GM10248 (cell line): ENCODE data around the gene RYR3.
"Not testable (repeated sequence)": the region's sequence is repeated elsewhere in the genome, so short reads cannot be mapped to it uniquely, and the experiment has no call there.

Experiments
- CTCF ChIA-PET: fragments of 300-600 bp; sonication (Branson Sonifier 250); formaldehyde crosslinking; extraction: SDS; loops from one replicate; lab custom pipeline; 2021; ENCODE audit warnings: antibody characterized with exemption; lab: Yijun Ruan, JAX
- POLR2A ChIA-PET: fragments of 350-650 bp; sonication (Branson Sonifier 250); formaldehyde crosslinking; extraction: SDS; loops from one replicate; lab custom pipeline; 2020; ENCODE audit warnings: antibody characterized with exemption; lab: Yijun Ruan, JAX
- DNase-seq: peaks from one replicate; pipeline ENCODE4 v3.0.0; 2012; ENCODE audit errors: extremely low spot score
- CTCF ChIP-seq: IDR thresholded peaks from 2 replicates; pipeline ENCODE4 v1.5.1; 2012; ENCODE audit warnings: mild to moderate bottlenecking, low read depth; ENCODE audit errors: extremely low read depth, missing control alignments, control extremely low read depth

Gene RYR3

GRCh38 chr15:33567652-33568051, 256.9 kb downstream of the RYR3 start:
- DNase-seq, result no peak
- ChIA-PET CTCF (no interaction called here), POLR2A (no interaction called here)
- no peak for TF ChIP-seq CTCF

GRCh38 chr15:33569036-33569435, 258.3 kb downstream of the RYR3 start:
- CTCF ChIA-PET, result no interaction called here
- no peak for DNase-seq
- POLR2A ChIA-PET, result no interaction called here
- TF ChIP-seq CTCF, result no peak

GRCh38 chr15:33577911-33578310, 267.1 kb downstream of the RYR3 start:
- CTCF ChIA-PET, DNase-seq, POLR2A ChIA-PET: not testable (repeated sequence)

- TF ChIP-seq CTCF, result no peak
- CTCF ChIA-PET, result interaction anchor here (0.8 kb wide), 1 partner anchor 14 kb away, joined by 3 read pairs; no protein-coding TSS in a partner anchor
- POLR2A ChIA-PET, result no interaction called here
- DNase-seq, result no peak
Measured at GRCh38 chr15:33580526-33580925, 269.8 kb downstream of the RYR3 start.

- POLR2A ChIA-PET, result no interaction called here
- CTCF ChIA-PET, result no interaction called here
- DNase-seq, result no peak
- TF ChIP-seq CTCF, result no peak
Measured at GRCh38 chr15:33581032-33581431, 270.3 kb downstream of the RYR3 start.

- no peak for DNase-seq
- TF ChIP-seq CTCF, result no peak
- CTCF ChIA-PET, result interaction anchor here (1.2 kb wide), 1 partner anchor 18 kb away, joined by 3 read pairs; no protein-coding TSS in a partner anchor
- POLR2A ChIA-PET, result no interaction called here
Measured at GRCh38 chr15:33584797-33585196, 274.0 kb downstream of the RYR3 start.

- ChIA-PET POLR2A (no interaction called here), CTCF (interaction anchor here (0.9 kb wide), 1 partner anchor 186 kb away, joined by 3 read pairs; no protein-coding TSS in a partner anchor)
- DNase-seq, result no peak
- TF ChIP-seq CTCF, result no peak
Measured at GRCh38 chr15:33586786-33587697, 276.3 kb downstream of the RYR3 start.
